C4-2B (cell line): ENCODE results near the gene RAD1.

Experiments used
- ZFX ChIP-seq: fragments of 450-650 bp; IDR thresholded peaks from 2 replicates; pipeline ENCODE4 v1.6.1; 2017
- TF ChIP-seq, protein P1 (sequence below): fragments of 450-650 bp; conservative IDR thresholded peaks from 2 replicates; pipeline ENCODE4 v1.5.1; 2017; ENCODE audit warnings: mild to moderate bottlenecking

GRCh38 chr5:34900652-34901051 lies 14.7 kb downstream of the RAD1 start:
- TF ChIP-seq, protein P1, sequence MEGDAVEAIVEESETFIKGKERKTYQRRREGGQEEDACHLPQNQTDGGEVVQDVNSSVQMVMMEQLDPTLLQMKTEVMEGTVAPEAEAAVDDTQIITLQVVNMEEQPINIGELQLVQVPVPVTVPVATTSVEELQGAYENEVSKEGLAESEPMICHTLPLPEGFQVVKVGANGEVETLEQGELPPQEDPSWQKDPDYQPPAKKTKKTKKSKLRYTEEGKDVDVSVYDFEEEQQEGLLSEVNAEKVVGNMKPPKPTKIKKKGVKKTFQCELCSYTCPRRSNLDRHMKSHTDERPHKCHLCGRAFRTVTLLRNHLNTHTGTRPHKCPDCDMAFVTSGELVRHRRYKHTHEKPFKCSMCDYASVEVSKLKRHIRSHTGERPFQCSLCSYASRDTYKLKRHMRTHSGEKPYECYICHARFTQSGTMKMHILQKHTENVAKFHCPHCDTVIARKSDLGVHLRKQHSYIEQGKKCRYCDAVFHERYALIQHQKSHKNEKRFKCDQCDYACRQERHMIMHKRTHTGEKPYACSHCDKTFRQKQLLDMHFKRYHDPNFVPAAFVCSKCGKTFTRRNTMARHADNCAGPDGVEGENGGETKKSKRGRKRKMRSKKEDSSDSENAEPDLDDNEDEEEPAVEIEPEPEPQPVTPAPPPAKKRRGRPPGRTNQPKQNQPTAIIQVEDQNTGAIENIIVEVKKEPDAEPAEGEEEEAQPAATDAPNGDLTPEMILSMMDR = no peak
- TF ChIP-seq ZFX = no peak
